Nephron progenitor cell (in vitro differentiated cells): ENCODE data around the gene PSMB2.
A peak's percentile ranks its signal among the peaks of the same experiment; 100 is the strongest.

Source experiments
- DNase-seq: peaks from one replicate; pipeline ENCODE4 v3.0.0; 2021
- H3K27ac Mint-ChIP-seq: 2 replicates; pipeline ENCODE4 v1.8.0; 2021; ENCODE audit warnings: mild to moderate bottlenecking, moderate library complexity, mixed read lengths
- H3K27me3 Mint-ChIP-seq: 2 replicates; pipeline ENCODE4 v1.8.0; 2021; ENCODE audit warnings: mild to moderate bottlenecking, low read depth, mixed read lengths; ENCODE audit not compliant: poor library complexity
- H3K36me3 Mint-ChIP-seq: 2 replicates; pipeline ENCODE4 v1.8.0; 2021; ENCODE audit warnings: low read depth, mixed read lengths
- H3K4me1 Mint-ChIP-seq: 2 replicates; pipeline ENCODE4 v1.8.0; 2021; ENCODE audit warnings: mixed read lengths
- H3K4me3 Mint-ChIP-seq: 2 replicates; pipeline ENCODE4 v1.8.0; 2021; ENCODE audit warnings: mild to moderate bottlenecking, moderate library complexity, mixed read lengths
- H3K9me3 Mint-ChIP-seq: 2 replicates; pipeline ENCODE4 v1.8.0; 2021; ENCODE audit warnings: mild to moderate bottlenecking, moderate library complexity, mixed read lengths
- CTCF ChIP-seq: fragments of 200-600 bp; sonication (generic); IDR thresholded peaks from 2 replicates; pipeline ENCODE4 v1.5.0; 2021; ENCODE audit warnings: antibody characterized with exemption

PSMB2 gene

GRCh38 chr1:35571263-35571662 is 70.1 kb downstream of the PSMB2 start:
- Mint-ChIP-seq H3K27me3 (peaks cover 78% of the 10 kb centered on the region), H3K9me3 (no peaks in the 10 kb centered on the region), H3K36me3 (no peaks in the 10 kb centered on the region), H3K27ac (no peak overlapping the region), H3K4me3 (no peak overlapping the region), H3K4me1 (peaks cover 16% of the 10 kb centered on the region)
- TF ChIP-seq CTCF: no peak
- DNase-seq: no peak

- H3K27me3 Mint-ChIP-seq: peaks cover 72% of the 10 kb centered on the region
Observed at GRCh38 chr1:35570589-35571137, 70.7 kb downstream of the PSMB2 start.

GRCh38 chr1:35569936-35570335 is 71.4 kb downstream of the PSMB2 start:
- H3K9me3 Mint-ChIP-seq: no peaks in the 10 kb centered on the region
- no peak for TF ChIP-seq CTCF
- peaks cover 5% of the 10 kb centered on the region for H3K4me1 Mint-ChIP-seq
- DNase-seq: no peak
- H3K36me3 Mint-ChIP-seq: no peaks in the 10 kb centered on the region
- peaks cover 64% of the 10 kb centered on the region for H3K27me3 Mint-ChIP-seq
- no peak overlapping the region for H3K27ac Mint-ChIP-seq
- H3K4me3 Mint-ChIP-seq: no peak overlapping the region

More at GRCh38 chr1:35570589-35571137, 70.7 kb downstream of the PSMB2 start:
- no peak for DNase-seq
- no peak for TF ChIP-seq CTCF
- no peak overlapping the region for H3K4me3 Mint-ChIP-seq
- H3K4me1 Mint-ChIP-seq: peaks cover 10% of the 10 kb centered on the region
- no peaks in the 10 kb centered on the region for H3K9me3 Mint-ChIP-seq
- no peaks in the 10 kb centered on the region for H3K36me3 Mint-ChIP-seq
- H3K27ac Mint-ChIP-seq: no peak overlapping the region

GRCh38 chr1:35568975-35569395 is 72.3 kb downstream of the PSMB2 start:
- H3K27me3 Mint-ChIP-seq: peaks cover 58% of the 10 kb centered on the region
- H3K4me3 Mint-ChIP-seq: no peak overlapping the region

GRCh38 chr1:35567947-35568558 is 73.3 kb downstream of the PSMB2 start:
- peaks cover 49% of the 10 kb centered on the region for H3K27me3 Mint-ChIP-seq
- peaks cover 5% of the 10 kb centered on the region for H3K36me3 Mint-ChIP-seq
- H3K9me3 Mint-ChIP-seq: no peaks in the 10 kb centered on the region
- no peak overlapping the region for H3K4me3 Mint-ChIP-seq
- peaks cover 5% of the 10 kb centered on the region for H3K4me1 Mint-ChIP-seq
- no peak overlapping the region for H3K27ac Mint-ChIP-seq
- DNase-seq: no peak
- no peak for TF ChIP-seq CTCF

More at GRCh38 chr1:35568975-35569395, 72.3 kb downstream of the PSMB2 start:
- peak; percentile 82 for TF ChIP-seq CTCF
- peak; percentile 77 for DNase-seq
- Mint-ChIP-seq H3K4me1 (peaks cover 5% of the 10 kb centered on the region), H3K27ac (no peak overlapping the region), H3K9me3 (no peaks in the 10 kb centered on the region), H3K36me3 (peaks cover 5% of the 10 kb centered on the region)

- Mint-ChIP-seq H3K4me3 (no peak overlapping the region), H3K9me3 (no peaks in the 10 kb centered on the region), H3K27me3 (peaks cover 26% of the 10 kb centered on the region), H3K4me1 (peaks cover 11% of the 10 kb centered on the region), H3K27ac (no peak overlapping the region), H3K36me3 (peaks cover 5% of the 10 kb centered on the region)
- TF ChIP-seq CTCF: no peak
- DNase-seq: no peak
Observed at GRCh38 chr1:35565742-35566133, 75.6 kb downstream of the PSMB2 start.
